GM12864 (cell line): ENCODE measurements around the gene KIAA0586.

Experiments
- DNase-seq: peaks from one replicate; pipeline ENCODE4 v3.0.0-alpha.2; 2011; ENCODE audit warnings: low read depth
- H3K4me3 ChIP-seq: 2 replicates; pipeline ENCODE4 v1.5.1; 2011; ENCODE audit warnings: mild to moderate bottlenecking, low read depth, low read length, control low read depth
- CTCF ChIP-seq: IDR thresholded peaks from 2 replicates; pipeline ENCODE4 v1.5.1; 2011; ENCODE audit warnings: low read depth, mild to moderate bottlenecking, moderate library complexity, low read length, control low read depth, inconsistent platforms; ENCODE audit errors: missing control alignments

KIAA0586 gene

GRCh38 chr14:58428118-58428683, 682 bp downstream of the KIAA0586 start:
- H3K4me3 ChIP-seq = peak overlapping the region; percentile 84
- TF ChIP-seq CTCF = no peak
- DNase-seq = peak; percentile 7

- no peak overlapping the region for H3K4me3 ChIP-seq
- no peak for TF ChIP-seq CTCF
- peak; percentile 4 for DNase-seq
Observed at GRCh38 chr14:58430156-58430555, 2.6 kb downstream of the KIAA0586 start.

- no peak for TF ChIP-seq CTCF
- DNase-seq = no peak
- H3K4me3 ChIP-seq = no peak overlapping the region
Observed at GRCh38 chr14:58439476-58439875, 12.0 kb downstream of the KIAA0586 start.

GRCh38 chr14:58444627-58445026, 17.1 kb downstream of the KIAA0586 start:
- no peak for DNase-seq
- no peak for TF ChIP-seq CTCF
- no peak overlapping the region for H3K4me3 ChIP-seq

- no peak for DNase-seq
- no peak for TF ChIP-seq CTCF
- no peak overlapping the region for H3K4me3 ChIP-seq
Observed at GRCh38 chr14:58455593-58456265, 28.2 kb downstream of the KIAA0586 start.

- H3K4me3 ChIP-seq = no peak overlapping the region
- DNase-seq = no peak
- TF ChIP-seq CTCF = no peak
Observed at GRCh38 chr14:58460772-58461171, 33.3 kb downstream of the KIAA0586 start.

- TF ChIP-seq CTCF = no peak
- no peak for DNase-seq
- H3K4me3 ChIP-seq = no peak overlapping the region
Observed at GRCh38 chr14:58463147-58463546, 35.6 kb downstream of the KIAA0586 start.
